HG03575 (cell line): ENCODE results near the gene PFKFB2.

Experiments used
- ATAC-seq: cut with Tn5 transposase; IDR thresholded peaks from one replicate; pipeline ENCODE4 v1.9.1; 2021; ENCODE audit not compliant: unreplicated experiment, insufficient number of reproducible peaks, low FRiP score; ENCODE audit errors: extremely low read depth

Gene PFKFB2

GRCh38 chr1:207058878-207059867, 6.1 kb downstream of the PFKFB2 start:
- no peak for ATAC-seq

- ATAC-seq = no peak
Observed at GRCh38 chr1:207059881-207060280, 6.8 kb downstream of the PFKFB2 start.

DNA sequence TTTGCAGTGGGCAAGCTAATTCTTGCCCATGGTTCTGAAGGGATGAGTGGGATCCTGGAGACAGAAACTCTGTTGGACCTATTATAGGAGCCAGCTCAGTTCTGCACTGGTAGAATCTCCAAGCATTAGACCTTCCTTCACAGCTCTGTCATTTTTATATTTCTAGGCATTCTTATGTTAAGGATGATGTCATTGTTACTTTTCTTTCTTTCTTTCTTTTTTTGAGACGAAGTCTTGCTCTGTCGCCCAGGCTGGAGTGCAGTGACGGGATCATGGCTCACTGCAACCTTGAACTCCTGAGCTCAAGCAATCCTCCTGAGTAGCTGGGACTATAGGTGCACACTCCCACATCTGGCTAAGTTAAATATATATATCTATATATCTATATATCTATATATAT, 7.5 kb downstream of the PFKFB2 start:
- no peak for ATAC-seq

GRCh38 chr1:207062058-207062457, 9.0 kb downstream of the PFKFB2 start:
- no peak for ATAC-seq

DNA sequence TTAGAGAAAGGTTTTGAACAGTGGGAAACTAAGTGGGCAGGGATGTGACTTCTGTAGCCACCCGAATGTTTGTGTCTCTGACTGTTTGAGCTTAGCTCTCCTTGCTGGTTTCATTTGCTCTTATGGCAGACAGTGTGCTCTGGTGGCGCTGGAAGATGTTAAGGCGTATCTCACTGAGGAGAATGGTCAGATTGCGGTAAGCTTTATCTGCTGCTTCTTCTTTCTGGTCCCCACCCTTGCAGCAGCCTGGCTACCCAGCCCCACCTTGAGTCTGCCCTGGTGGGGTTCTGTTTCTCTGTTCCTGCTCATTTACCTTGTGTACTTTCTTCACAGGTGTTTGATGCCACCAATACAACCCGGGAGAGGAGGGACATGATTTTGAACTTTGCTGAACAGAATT, 9.9 kb downstream of the PFKFB2 start:
- no peak for ATAC-seq

DNA sequence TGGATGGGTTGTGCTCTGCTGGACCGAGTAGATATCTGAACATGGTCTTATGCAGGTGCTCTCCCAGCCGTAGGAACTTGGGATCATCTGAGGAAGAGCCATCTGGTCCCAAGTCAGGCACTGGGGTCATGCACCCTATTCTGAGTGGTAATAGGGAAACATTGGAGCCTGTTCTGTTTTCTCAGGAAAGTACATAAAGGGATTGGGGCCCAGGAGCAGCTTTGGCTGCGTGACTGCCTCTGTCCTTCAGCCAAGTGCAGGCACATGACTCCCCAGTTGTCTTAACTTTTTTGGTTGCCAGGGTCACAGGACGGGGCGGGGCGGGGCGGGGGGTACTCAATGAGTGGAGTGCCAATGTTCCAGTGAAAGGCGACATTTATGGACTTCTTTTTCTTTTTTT, 11.5 kb downstream of the PFKFB2 start:
- no peak for ATAC-seq

DNA sequence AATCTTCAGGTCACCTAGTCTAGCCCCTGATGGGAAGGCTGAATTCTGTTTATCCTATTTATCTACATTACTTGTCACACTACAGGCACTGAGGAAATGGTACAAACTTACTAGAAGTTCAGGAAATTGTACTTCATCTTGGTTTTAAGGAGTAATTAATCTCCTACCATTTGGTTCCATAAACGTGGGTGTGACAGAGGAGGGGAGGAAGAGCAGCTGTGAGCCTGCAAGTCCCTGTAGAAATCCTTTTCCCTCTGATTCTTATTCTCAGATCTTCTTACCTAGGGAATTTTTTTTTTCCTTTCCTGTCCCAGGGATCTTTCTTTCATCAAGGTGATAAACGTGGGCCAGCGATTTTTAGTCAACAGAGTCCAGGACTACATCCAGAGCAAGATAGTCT, 14.1 kb downstream of the PFKFB2 start:
- ATAC-seq = no peak

- ATAC-seq = no peak
Observed at GRCh38 chr1:207067665-207068064, 14.6 kb downstream of the PFKFB2 start.

GRCh38 chr1:207069061-207069460, 16.0 kb downstream of the PFKFB2 start:
- ATAC-seq = no peak

- ATAC-seq = no peak
Observed at GRCh38 chr1:207069858-207070506, 16.9 kb downstream of the PFKFB2 start.

DNA sequence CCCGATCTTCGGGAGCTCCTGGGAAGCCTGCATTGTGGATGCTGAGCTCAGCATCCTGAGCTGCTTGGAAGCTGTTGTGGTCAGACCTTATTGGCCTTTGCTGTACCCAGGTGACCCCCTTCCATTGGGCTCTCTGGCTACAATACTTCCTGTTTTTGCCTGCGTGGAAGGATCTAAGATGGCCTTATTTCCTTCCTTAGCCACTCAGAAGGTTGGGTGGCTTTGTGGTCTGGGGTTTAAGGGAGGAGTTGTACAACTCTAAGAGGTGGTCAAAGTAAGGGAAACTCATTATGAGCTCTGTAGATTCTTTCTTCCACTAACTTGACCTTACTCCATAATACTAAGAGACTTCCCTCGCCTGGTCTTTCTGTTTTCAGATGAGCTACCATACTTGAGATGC, 17.7 kb downstream of the PFKFB2 start:
- no peak for ATAC-seq

- ATAC-seq = no peak
Observed at GRCh38 chr1:207071426-207071825, 18.4 kb downstream of the PFKFB2 start.

GRCh38 chr1:207072233-207072632, 19.2 kb downstream of the PFKFB2 start:
- ATAC-seq = no peak

DNA sequence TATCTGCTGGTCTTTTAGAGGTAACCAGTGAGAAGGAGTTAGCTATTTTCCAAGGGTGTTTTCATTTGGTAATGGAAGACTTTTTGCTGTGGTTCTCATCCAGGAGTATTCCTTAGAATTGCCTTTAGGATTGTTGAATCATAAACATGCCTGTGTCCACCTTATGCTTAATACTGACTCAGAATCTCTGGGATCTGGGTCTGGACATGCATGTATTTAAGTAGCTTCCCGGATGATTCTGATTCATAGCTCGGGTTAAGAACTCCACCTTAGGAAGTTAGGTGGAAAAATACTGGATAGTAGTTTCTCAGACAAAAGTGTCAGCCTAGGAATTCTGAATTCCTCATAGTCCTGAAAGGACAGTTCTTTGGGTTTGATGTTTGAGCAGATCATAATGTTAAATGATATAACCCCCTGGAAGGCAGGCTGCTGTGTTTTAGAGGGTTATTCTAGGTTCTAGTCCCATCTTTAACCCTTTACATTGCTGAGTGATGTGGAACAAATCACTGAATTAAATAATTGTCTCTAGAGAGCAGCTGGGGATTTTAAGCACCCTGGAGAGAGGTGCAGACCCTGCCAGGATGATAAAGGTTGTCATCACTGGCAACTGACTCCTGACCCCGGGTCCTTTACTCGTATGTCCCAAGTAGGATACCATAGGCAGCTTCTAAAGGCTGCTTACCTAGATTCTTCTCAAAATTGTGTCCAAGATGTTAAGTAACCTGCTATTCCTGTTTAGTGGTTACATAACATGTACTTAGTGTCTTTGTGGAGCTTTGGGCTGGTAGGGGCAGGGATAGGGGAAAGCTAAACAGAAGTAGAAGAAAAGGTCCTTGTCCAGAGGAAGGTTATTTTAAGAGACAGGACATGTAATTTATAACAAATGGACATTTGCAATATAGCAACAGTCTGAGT, 21.1 kb downstream of the PFKFB2 start:
- no peak for ATAC-seq

DNA sequence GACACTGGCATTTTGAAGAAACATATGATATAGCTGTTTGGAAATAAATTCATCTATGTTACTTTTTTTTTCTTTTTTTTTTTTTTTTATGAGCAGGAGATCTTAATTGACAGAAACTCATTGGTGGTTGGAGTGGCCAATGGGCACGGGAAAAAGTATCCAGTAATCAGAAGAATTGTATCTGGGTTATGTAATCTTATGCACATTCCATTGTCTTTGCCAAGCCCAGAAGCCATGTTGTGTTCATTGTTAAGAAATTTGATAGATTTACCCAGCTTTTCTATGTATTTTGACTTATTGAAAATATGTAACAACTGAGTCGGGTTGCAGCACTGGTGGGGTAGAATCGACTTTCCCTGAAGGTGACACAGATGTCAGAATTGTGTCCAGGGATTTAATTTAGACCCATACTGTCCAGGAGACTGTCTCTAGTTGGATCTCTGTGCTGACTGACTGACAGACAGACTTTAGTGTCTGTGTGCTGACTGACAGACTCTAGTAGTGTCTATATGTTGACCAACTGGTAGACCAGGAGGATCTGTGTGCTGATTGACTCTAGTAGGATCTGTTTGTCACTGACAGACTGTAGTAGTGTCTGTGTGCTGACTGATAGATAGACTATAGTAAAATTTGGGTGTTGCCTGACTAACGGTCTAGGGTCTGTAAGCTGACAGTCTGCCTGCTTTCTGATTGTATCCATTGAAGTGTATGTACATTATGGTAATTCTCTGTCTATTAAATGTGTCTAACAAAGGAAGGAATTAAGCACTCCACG, 23.3 kb downstream of the PFKFB2 start:
- ATAC-seq = no peak

GRCh38 chr1:207077012-207077411, 23.9 kb downstream of the PFKFB2 start:
- no peak for ATAC-seq

- no peak for ATAC-seq
Observed at GRCh38 chr1:207077470-207078377, 24.6 kb downstream of the PFKFB2 start.
